ENCODE results near the gene ARHGAP42. TPM values are rescaled to one million over a fixed set of nuclear protein-coding genes. Genes with fewer than 3 reads are reported as not detected.

Gene ARHGAP42
- total and polyA plus RNA-seq, 2 of the 13 experiments (the other 11 are each of a cell fraction or from before 2014, with no cell fraction given): 2.5 to 4.3 TPM

GRCh38 chr11:100789500-100789899 lies 102.4 kb downstream of the ARHGAP42 start (continued):
- TF ChIP-seq ZNF710 (CRISPR knock-in tag; IDR thresholded peaks at IDR 0.05; ENCODE audit: borderline replicate concordance): no peak
- no peak for TF ChIP-seq ZFP62 (CRISPR knock-in tag; IDR thresholded peaks at IDR 0.05)
- no peak for TF ChIP-seq KDM5B (CRISPR knock-in tag; IDR thresholded peaks at IDR 0.05; ENCODE audit: borderline replicate concordance)
- TF ChIP-seq ZNF776 (CRISPR knock-in tag; IDR thresholded peaks at IDR 0.05): no peak
- no peak for TF ChIP-seq ZNF234 (CRISPR knock-in tag; conservative IDR thresholded peaks at IDR 0.05)
- no peak for TF ChIP-seq SKIL (CRISPR knock-in tag; IDR thresholded peaks at IDR 0.05; ENCODE audit: borderline replicate concordance)
- TF ChIP-seq ZNF142 (CRISPR knock-in tag; IDR thresholded peaks at IDR 0.05): no peak
- TF ChIP-seq NFKBIZ (CRISPR knock-in tag; IDR thresholded peaks at IDR 0.05): no peak
- no peak for TF ChIP-seq KLF15 (CRISPR knock-in tag; IDR thresholded peaks at IDR 0.05; ENCODE audit: borderline replicate concordance)
- TF ChIP-seq FOXO1 (CRISPR knock-in tag; IDR thresholded peaks at IDR 0.05): no peak
- TF ChIP-seq ZMYM2 (CRISPR knock-in tag; IDR thresholded peaks at IDR 0.05): no peak
- TF ChIP-seq POLR2G (IDR thresholded peaks at IDR 0.05; ENCODE audit: low read depth, low read length): no peak
- TF ChIP-seq ZNF446 (CRISPR knock-in tag; IDR thresholded peaks at IDR 0.05): no peak
- TF ChIP-seq KLF9 (CRISPR knock-in tag; IDR thresholded peaks at IDR 0.05; ENCODE audit: low read depth): no peak
- no peak for TF ChIP-seq RAD51 (IDR thresholded peaks at IDR 0.05; ENCODE audit: borderline replicate concordance)
- no peak for TF ChIP-seq ZFX (CRISPR knock-in tag; IDR thresholded peaks at IDR 0.05; ENCODE audit: low read depth)
- TF ChIP-seq ISX (CRISPR knock-in tag; conservative IDR thresholded peaks at IDR 0.05): no peak
- no peak for TF ChIP-seq ARID5B (CRISPR knock-in tag; IDR thresholded peaks at IDR 0.05)

All from HepG2 (cell line).